Endothelial cell of umbilical vein (primary cell): Measurements from ENCODE around the gene PLA2G6. TPM values are rescaled to one million over a fixed set of nuclear protein-coding genes. Genes with fewer than 3 reads are reported as not detected.

ENCODE experiments used
- BruUV-seq: library from RNA; stranded (reverse); fragments of 400-500 nt; replicated peaks from 2 replicates; lab custom pipeline; 2021; lab: Mats Ljungman, UMichigan
- CTCF ChIA-PET: fragments of 300-600, 350-600 bp; sonication (Branson Sonifier 250); formaldehyde crosslinking; loops from one replicate; lab custom pipeline; 2021; ENCODE audit warnings: antibody characterized with exemption, inconsistent platforms; lab: Charles Lee
- POLR2A ChIA-PET: fragments of 300-600, 350-600 bp; sonication (Branson Sonifier 250); formaldehyde crosslinking; loops from one replicate; lab custom pipeline; 2021; ENCODE audit warnings: antibody characterized with exemption, inconsistent platforms; lab: Charles Lee
- DNase-seq: peaks from one replicate; pipeline ENCODE4 v3.0.0-alpha.2; 2011; ENCODE audit warnings: low read depth, low spot score
- FAIRE-seq: peaks from 2 replicates; lab custom pipeline; 2011; peaks lifted over from hg19 to GRCh38; lab: Jason Lieb, UNC
- H2AFZ ChIP-seq: 2 replicates; pipeline ENCODE4 v1.6.0; 2012; ENCODE audit warnings: low read depth, low read length, control low read depth, inconsistent platforms
- H3K27ac ChIP-seq: 2 replicates; pipeline ENCODE4 v1.5.1; 2011; ENCODE audit warnings: low read depth, mild to moderate bottlenecking, control low read depth, low read length, moderate library complexity; ENCODE audit not compliant: insufficient read depth
- H3K27me3 ChIP-seq, 2 experiments: 2 replicates each; pipeline versions ENCODE4 v1.6.0 to v1.6.1; 2011; ENCODE audit warnings: low read length in 2 of 2, mixed read lengths in 1 of 2; ENCODE audit not compliant: control insufficient read depth in 2 of 2, insufficient read depth in 2 of 2
- H3K36me3 ChIP-seq, 2 experiments: 2 replicates in 1 of 2; 3 replicates in 1 of 2; pipeline ENCODE4 v1.5.1; 2011; ENCODE audit warnings: low read length in 2 of 2, mild to moderate bottlenecking in 1 of 2, moderate library complexity in 1 of 2; ENCODE audit not compliant: control insufficient read depth in 2 of 2, insufficient read depth in 2 of 2; ENCODE audit errors: extremely low read depth in 1 of 2
- H3K4me1 ChIP-seq: 3 replicates; pipeline ENCODE4 v1.5.1; 2011; ENCODE audit warnings: mild to moderate bottlenecking, low read length; ENCODE audit not compliant: control insufficient read depth, insufficient read depth; ENCODE audit errors: extremely low read depth
- H3K4me2 ChIP-seq: 2 replicates; pipeline ENCODE4 v1.6.1; 2011; ENCODE audit warnings: low read length, control low read depth, mixed read lengths; ENCODE audit not compliant: insufficient read depth
- H3K4me3 ChIP-seq, 3 experiments: fragments of 200-600 bp in 1 of 3; sonication (generic), shearing (Covaris generic) in 1 of 3; replicated peaks in 1 of 3; 2 replicates each; pipeline ENCODE4 v1.5.1; 2011 to 2016; ENCODE audit warnings: control low read depth in 3 of 3, low read length in 3 of 3, mild to moderate bottlenecking in 2 of 3, inconsistent platforms in 1 of 3, low read depth in 1 of 3, moderate library complexity in 1 of 3; ENCODE audit not compliant: insufficient read depth in 1 of 3
- H3K79me2 ChIP-seq: 2 replicates; pipeline ENCODE4 v1.6.0; 2012; ENCODE audit warnings: low read length, inconsistent platforms; ENCODE audit not compliant: control insufficient read depth, insufficient read depth
- H3K9ac ChIP-seq: replicated peaks from 2 replicates; pipeline ENCODE3; 2011; ENCODE audit warnings: low read length, control low read depth; ENCODE audit not compliant: insufficient read depth; ENCODE audit errors: extremely low read depth
- H3K9me1 ChIP-seq: replicated peaks from 3 replicates; pipeline ENCODE4 v1.6.0; 2011; ENCODE audit warnings: mild to moderate bottlenecking, low read length; ENCODE audit not compliant: control insufficient read depth, insufficient read depth; ENCODE audit errors: extremely low read depth
- H3K9me3 ChIP-seq: replicated peaks from 2 replicates; pipeline ENCODE4 v1.5.1; 2012; ENCODE audit warnings: low read length, inconsistent platforms; ENCODE audit not compliant: control insufficient read depth, insufficient read depth
- H4K20me1 ChIP-seq: replicated peaks from 2 replicates; pipeline ENCODE3; 2011; ENCODE audit warnings: mild to moderate bottlenecking, low read length; ENCODE audit not compliant: control insufficient read depth, insufficient read depth; ENCODE audit errors: extremely low read depth
- EZH2 ChIP-seq: IDR thresholded peaks from 2 replicates; pipeline ENCODE4 v1.6.1; 2012; ENCODE audit warnings: borderline replicate concordance, low read depth, mild to moderate bottlenecking, moderate library complexity, low read length, inconsistent platforms; ENCODE audit not compliant: severe bottlenecking
- FOS ChIP-seq: IDR thresholded peaks from 2 replicates; pipeline ENCODE4 v1.6.1; 2011; ENCODE audit warnings: mild to moderate bottlenecking, low read length, moderate library complexity, borderline replicate concordance; ENCODE audit not compliant: insufficient read depth
- GATA2 ChIP-seq: IDR thresholded peaks from 2 replicates; pipeline ENCODE4 v1.7.0; 2011; ENCODE audit warnings: low read depth, mild to moderate bottlenecking, moderate library complexity, mixed read lengths, low read length; ENCODE audit not compliant: insufficient read length, insufficient read depth
- JUN ChIP-seq: IDR thresholded peaks from 2 replicates; pipeline ENCODE4 v1.6.1; 2011; ENCODE audit warnings: borderline replicate concordance, low read depth; ENCODE audit not compliant: insufficient read length, insufficient read depth
- MYC ChIP-seq: IDR thresholded peaks from one replicate; pipeline ENCODE4 v1.6.1; 2011; ENCODE audit warnings: mild to moderate bottlenecking, low read depth, low read length
- POLR2A ChIP-seq: IDR thresholded peaks from 2 replicates; pipeline ENCODE4 v1.6.1; 2012; ENCODE audit warnings: low read depth, mild to moderate bottlenecking, control low read depth, low read length
- POLR2AphosphoS5 ChIP-seq: IDR thresholded peaks from 2 replicates; pipeline ENCODE4 v1.6.1; 2012; ENCODE audit warnings: low read depth, mild to moderate bottlenecking, control low read depth, low read length, moderate library complexity; ENCODE audit not compliant: insufficient read depth
- dilution Hi-C: fragments of 300-500 bp; cut with MboI; formaldehyde crosslinking; loops from one replicate; pipeline ENCODE4 v1.15.0; 2019; ENCODE audit warnings: low sequenced_read_pairs; ENCODE audit not compliant: extremely low pct_ligation_motif_present
- intact Hi-C: fragments of 100-400 bp; cut with micrococcal nuclease; formaldehyde crosslinking; loops from one replicate; pipeline ENCODE4 v1.10.0; 2022
- polyA plus RNA-seq, 4 experiments: library from polyadenylated mRNA; depleted of rRNA in 3 of 4; stranded (reverse) in 3 of 4; unstranded in 1 of 4; fragments of >200 nt; gene quantifications; 2 replicates each; pipeline versions ENCODE4 v1.2.1 to v1.2.3, GENCODE V29; 2011 to 2012; ENCODE audit warnings: missing spikeins in 1 of 4
- total RNA-seq: library from RNA; stranded (reverse); gene quantifications from 2 replicates; pipeline ENCODE4 v1.2.3, GENCODE V29; 2021

Gene PLA2G6
- total and polyA plus RNA-seq, 2 donors (not counting 3 experiments of a cell fraction or from before 2014, with no cell fraction given): 6.6 to 10.3 TPM

GRCh38 chr22:38228873-38229740 lies 47.5 kb upstream of the PLA2G6 start:
- H3K27ac ChIP-seq: peak overlapping the region; percentile 98
- intact Hi-C loops (loop anchor here (1.0 to 2.0 kb wide), 3 partner anchors 11 to 56 kb away; no protein-coding TSS in a partner anchor), dilution Hi-C loops (no loop called here)
- peak; percentile 99 for FAIRE-seq
- no peaks in the 10 kb centered on the region for H3K9me3 ChIP-seq
- H3K9me1 ChIP-seq: no peaks in the 10 kb centered on the region
- CTCF ChIA-PET: interaction anchor here (0.5 to 3.6 kb wide), 21 partner anchors 10 to 177 kb away, joined by 3 to 44 read pairs (median 6); partner anchors contain the start of gene MAFF
- peak overlapping the region; percentile 74 for H3K9ac ChIP-seq
- H4K20me1 ChIP-seq: no peaks in the 10 kb centered on the region
- no peak overlapping the region for H3K4me3 ChIP-seq
- H3K4me2 ChIP-seq: peak overlapping the region; percentile 15
- no peak for TF ChIP-seq MYC
- peak; percentile 89 for TF ChIP-seq FOS
- TF ChIP-seq JUN: peak; percentile 83
- no peak for TF ChIP-seq EZH2
- TF ChIP-seq POLR2AphosphoS5: peak; percentile 82
- no peak for TF ChIP-seq POLR2A
- peak; percentile 51 for TF ChIP-seq GATA2
- H3K4me1 ChIP-seq: peaks cover 41% of the 10 kb centered on the region
- H3K27me3 ChIP-seq: no peaks in the 10 kb centered on the region
- TSS peak; percentile 30 for BruUV-seq
- POLR2A ChIA-PET: interaction anchor here (0.8 kb wide), 1 partner anchor 11 kb away, joined by 3 read pairs; no protein-coding TSS in a partner anchor
- H3K36me3 ChIP-seq: peaks cover 4 to 34% of the 10 kb centered on the region in 2 experiments
- H3K79me2 ChIP-seq: no peaks in the 10 kb centered on the region
- DNase-seq: peak; percentile 89
- no peak overlapping the region for H2AFZ ChIP-seq
